CD4-positive, alpha-beta T cell (primary cell): Measurements from ENCODE around the gene CDKN1A. TPM values are rescaled to one million over a fixed set of nuclear protein-coding genes. Genes with fewer than 3 reads are reported as not detected.

Source experiments
- ATAC-seq: fragments of 200-7000 bp; cut with Tn5 transposase; one replicate; pipeline ENCODE4 v1.10.0; 2022; ENCODE audit warnings: mild to moderate bottlenecking; ENCODE audit not compliant: poor library complexity
- CTCF ChIA-PET: fragments of 350-600 bp; sonication (Branson Sonifier 250); formaldehyde crosslinking; loops from one replicate; lab custom pipeline; 2021; ENCODE audit warnings: antibody characterized with exemption, inconsistent platforms; lab: Charles Lee
- POLR2A ChIA-PET: fragments of 350-600 bp; sonication (Branson Sonifier 250); formaldehyde crosslinking; loops from one replicate; lab custom pipeline; 2021; ENCODE audit warnings: antibody characterized with exemption, inconsistent platforms; lab: Charles Lee
- DNase-seq, 14 experiments: peaks; one replicate each; pipeline ENCODE4 v3.0.0-alpha.2; 2013 to 2020; ENCODE audit warnings: mixed read lengths in 2 of 14
- H3K27ac ChIP-seq, 2 donors: one replicate each; pipeline versions ENCODE4 v1.5.1 to v1.7.0; 2013; ENCODE audit warnings: low read length in 2 of 2, low read depth in 1 of 2, mild to moderate bottlenecking in 1 of 2
- H3K27me3 ChIP-seq, 2 experiments: 1 replicate in 1 of 2; 2 replicates in 1 of 2; pipeline versions ENCODE4 v1.6.1 to v1.7.0; 2013; ENCODE audit warnings: low read length in 2 of 2, control low read depth in 1 of 2, mild to moderate bottlenecking in 1 of 2, moderate library complexity in 1 of 2; ENCODE audit not compliant: insufficient read depth in 2 of 2, control insufficient read depth in 1 of 2
- H3K36me3 ChIP-seq: one replicate; pipeline ENCODE4 v1.6.1; 2013; ENCODE audit warnings: low read length, control low read depth; ENCODE audit not compliant: insufficient read depth
- H3K4me1 ChIP-seq: one replicate; pipeline ENCODE4 v1.6.1; 2013; ENCODE audit warnings: low read length, control low read depth; ENCODE audit not compliant: insufficient read depth
- H3K4me3 ChIP-seq: one replicate; pipeline ENCODE4 v1.5.1; 2013; ENCODE audit warnings: mild to moderate bottlenecking, low read length, moderate library complexity
- H3K9me3 ChIP-seq, 2 experiments: 1 replicate in 1 of 2; 2 replicates in 1 of 2; pipeline versions ENCODE4 v1.6.1 to v1.7.0; 2013; ENCODE audit warnings: low read length in 2 of 2, mild to moderate bottlenecking in 2 of 2, control low read depth in 1 of 2, moderate library complexity in 1 of 2; ENCODE audit not compliant: control insufficient read depth in 1 of 2, insufficient read depth in 1 of 2
- H3K27ac Mint-ChIP-seq: one replicate; pipeline ENCODE4 v1.8.0; 2020; ENCODE audit warnings: mixed read lengths
- H3K27me3 Mint-ChIP-seq: one replicate; pipeline ENCODE4 v1.8.0; 2021; ENCODE audit warnings: mixed read lengths
- H3K36me3 Mint-ChIP-seq: one replicate; pipeline ENCODE4 v1.8.0; 2021; ENCODE audit warnings: low read depth, mixed read lengths
- H3K4me1 Mint-ChIP-seq: one replicate; pipeline ENCODE4 v1.8.0; 2021; ENCODE audit warnings: low read depth, mixed read lengths
- H3K4me3 Mint-ChIP-seq: one replicate; pipeline ENCODE4 v1.8.0; 2020; ENCODE audit warnings: mild to moderate bottlenecking, mixed read lengths
- H3K9me3 Mint-ChIP-seq: one replicate; pipeline ENCODE4 v1.8.0; 2020; ENCODE audit warnings: mixed read lengths
- CTCF ChIP-seq: fragments of 200-600 bp; IDR thresholded peaks from one replicate; pipeline ENCODE4 v1.8.0; 2022; ENCODE audit warnings: antibody characterized with exemption, mild to moderate bottlenecking
- intact Hi-C, 2 experiments: fragments of 100-400 bp; cut with DNase I in 1 of 2; cut with micrococcal nuclease in 1 of 2; formaldehyde crosslinking; loops; one replicate each; pipeline versions ENCODE4 v1.15.1 to v1.9.0; 2023 to 2025; cut with DNase I, micrococcal nuclease
- polyA plus RNA-seq, 2 donors: library from polyadenylated mRNA; unstranded; fragments of 120-200 nt; gene quantifications; one replicate each; pipeline ENCODE4 v1.2.1, GENCODE V29; 2013
- total RNA-seq, 174 experiments: library from RNA in 2 of 174; stranded (reverse) in 2 of 174; gene quantifications; one replicate each; pipeline ENCODE4 v1.2.3 and lab custom pipeline; 2021 to 2026

The CDKN1A gene
- total RNA-seq (10 to 100 TPM; 98.3 to 98.6 TPM), total RNA-seq (lab: John Stamatoyannopoulos, UW) (2.7 to 306 (median 48.0) reads per million in 172 experiments)
- polyA plus RNA-seq (2013, experiment 1 of 2): 9.6 TPM
- 38.6 TPM for polyA plus RNA-seq (2013, experiment 2 of 2)

DNA sequence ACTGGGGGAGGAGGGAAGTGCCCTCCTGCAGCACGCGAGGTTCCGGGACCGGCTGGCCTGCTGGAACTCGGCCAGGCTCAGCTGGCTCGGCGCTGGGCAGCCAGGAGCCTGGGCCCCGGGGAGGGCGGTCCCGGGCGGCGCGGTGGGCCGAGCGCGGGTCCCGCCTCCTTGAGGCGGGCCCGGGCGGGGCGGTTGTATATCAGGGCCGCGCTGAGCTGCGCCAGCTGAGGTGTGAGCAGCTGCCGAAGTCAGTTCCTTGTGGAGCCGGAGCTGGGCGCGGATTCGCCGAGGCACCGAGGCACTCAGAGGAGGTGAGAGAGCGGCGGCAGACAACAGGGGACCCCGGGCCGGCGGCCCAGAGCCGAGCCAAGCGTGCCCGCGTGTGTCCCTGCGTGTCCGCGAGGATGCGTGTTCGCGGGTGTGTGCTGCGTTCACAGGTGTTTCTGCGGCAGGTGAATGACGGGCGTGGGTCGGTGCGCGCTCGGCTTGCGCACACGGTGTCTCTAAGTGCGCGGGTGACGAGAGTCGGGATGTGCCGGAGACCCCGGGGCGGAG, at the start of gene CDKN1A:
TSS of gene CDKN1A (plus strand) at position 227 of the 555 bp plus-strand sequence. CDS start 5,388 bp downstream, outside the sequence.
- Mint-ChIP-seq H3K9me3 (no peaks in the 10 kb centered on the region), H3K4me3 (peak within 1 kb of the TSS; percentile 93), H3K4me1 (peaks cover 45% of the 10 kb centered on the region), H3K27me3 (peaks cover 8% of the 10 kb centered on the region), H3K36me3 (peaks cover 5% of the 10 kb centered on the region), H3K27ac (peak within 1 kb of the TSS; percentile 94)
- H3K27ac ChIP-seq: peak within 1 kb of the TSS; percentile 35 to 66
- H3K4me3 ChIP-seq: peak within 1 kb of the TSS; percentile 87
- H3K27me3 ChIP-seq: peaks cover 0 to 2% of the 10 kb centered on the region in 2 experiments
- DNase-seq: peak; percentile 46 to 90 (median 63)
- H3K36me3 ChIP-seq: no peaks in the 10 kb centered on the region
- ATAC-seq: peak; percentile 39
- H3K4me1 ChIP-seq: peaks cover 62% of the 10 kb centered on the region
- H3K9me3 ChIP-seq: no peaks in the 10 kb centered on the region
- ChIA-PET CTCF (interaction anchor here (0.7 to 2.6 kb wide), 6 partner anchors 10 to 81 kb away, joined by 3 to 12 read pairs (median 6); no protein-coding TSS in a partner anchor), POLR2A (interaction anchor here (0.6 to 2.0 kb wide), 3 partner anchors 64 to 255 kb away, joined by 4 to 7 read pairs (median 6); no protein-coding TSS in a partner anchor)
- TF ChIP-seq CTCF: no peak
- intact Hi-C loops: loop anchor here (2.0 to 5.0 kb wide), 2 partner anchors 78 to 79 kb away; no protein-coding TSS in a partner anchor

DNA sequence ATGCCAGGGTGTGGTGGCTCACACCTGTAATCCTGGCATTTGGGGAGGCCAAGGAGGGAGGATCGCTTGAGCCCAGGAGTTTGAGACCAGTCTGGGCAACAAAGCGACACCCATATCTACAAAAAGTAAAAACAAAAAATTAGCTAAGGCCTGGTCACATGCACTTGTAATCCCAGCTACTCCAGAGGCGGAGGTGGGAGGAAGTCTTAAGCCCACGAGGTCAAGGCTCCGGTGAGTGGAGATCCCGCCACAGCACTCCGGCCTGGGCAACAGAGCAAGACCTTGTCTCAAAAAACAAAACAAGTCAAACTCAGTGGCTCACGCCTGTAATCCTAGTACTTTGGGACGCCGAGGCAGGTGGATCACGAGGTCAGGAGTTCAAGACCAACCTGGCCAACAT, 48.7 kb upstream of the CDKN1A start:
- no peaks in the 10 kb centered on the region for H3K27me3 ChIP-seq
- TF ChIP-seq CTCF: no peak
- no peak overlapping the region for H3K4me3 Mint-ChIP-seq
- ChIA-PET CTCF (interaction anchor here (1.7 kb wide), 1 partner anchor 15 kb away, joined by 5 read pairs; no protein-coding TSS in a partner anchor), POLR2A (no interaction called here)
- H3K36me3 Mint-ChIP-seq: no peaks in the 10 kb centered on the region
- no peak overlapping the region for H3K4me3 ChIP-seq
- H3K27me3 Mint-ChIP-seq: no peaks in the 10 kb centered on the region
- ATAC-seq (no peak), DNase-seq (no peak)
- no peaks in the 10 kb centered on the region for H3K36me3 ChIP-seq
- no peak overlapping the region for H3K27ac ChIP-seq
- H3K4me1 ChIP-seq: no peaks in the 10 kb centered on the region
- no peak overlapping the region for H3K27ac Mint-ChIP-seq
- no peaks in the 10 kb centered on the region for H3K4me1 Mint-ChIP-seq
- no peaks in the 10 kb centered on the region for H3K9me3 ChIP-seq
- intact Hi-C loops: loop anchor here in 1 of 2 experiments (10.0 kb wide), 1 partner anchor 385 kb away; no protein-coding TSS in a partner anchor
- no peaks in the 10 kb centered on the region for H3K9me3 Mint-ChIP-seq

DNA sequence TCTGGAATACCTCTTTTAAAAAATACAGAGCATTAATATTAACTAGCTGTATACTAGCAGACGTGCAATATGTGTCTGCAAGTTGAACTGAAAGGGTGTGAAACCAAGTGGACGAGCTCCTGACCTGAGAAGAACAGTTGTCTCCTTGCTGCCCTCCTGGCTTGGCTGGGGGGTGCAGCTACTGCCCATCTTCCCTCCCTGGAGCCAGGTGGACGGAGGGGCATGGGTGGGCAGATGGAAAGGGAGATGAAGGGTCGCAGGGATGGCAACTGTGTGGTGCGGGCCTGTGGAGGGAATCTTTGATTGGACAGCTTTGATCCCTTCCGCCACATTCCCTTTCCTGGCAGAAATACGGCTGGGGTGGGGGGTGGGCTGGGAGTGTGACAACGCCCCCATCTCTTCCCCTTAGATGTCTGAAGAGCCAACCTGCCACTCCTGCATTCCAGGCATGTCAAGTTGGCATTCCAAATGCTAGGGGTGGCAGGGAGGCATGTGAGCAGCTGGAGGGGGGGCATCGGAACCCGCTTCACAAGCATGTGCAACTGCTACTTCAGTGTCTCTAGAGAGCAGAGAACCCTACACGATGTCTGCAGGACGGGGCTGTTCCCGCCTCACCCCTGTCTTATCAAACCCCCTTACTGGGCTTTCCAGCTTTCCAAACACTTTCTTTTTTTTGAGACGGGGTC, 47.0 kb upstream of the CDKN1A start:
- no peaks in the 10 kb centered on the region for H3K4me1 ChIP-seq
- H3K36me3 ChIP-seq: no peaks in the 10 kb centered on the region
- no peaks in the 10 kb centered on the region for H3K27me3 ChIP-seq
- intact Hi-C loops: no loop called here
- Mint-ChIP-seq H3K36me3 (no peaks in the 10 kb centered on the region), H3K9me3 (no peaks in the 10 kb centered on the region), H3K27me3 (no peaks in the 10 kb centered on the region), H3K27ac (no peak overlapping the region), H3K4me1 (no peaks in the 10 kb centered on the region), H3K4me3 (no peak overlapping the region)
- no peaks in the 10 kb centered on the region for H3K9me3 ChIP-seq
- CTCF ChIA-PET: no interaction called here
- no peak for TF ChIP-seq CTCF
- no peak for ATAC-seq
- H3K4me3 ChIP-seq: no peak overlapping the region
- POLR2A ChIA-PET: interaction anchor here (0.6 kb wide), 1 partner anchor 224 kb away, joined by 3 read pairs; no protein-coding TSS in a partner anchor
- DNase-seq: no peak
- H3K27ac ChIP-seq: no peak overlapping the region
